K562 (cell line): ENCODE data around the gene CCL13. TPM values are rescaled to one million over a fixed set of nuclear protein-coding genes. Genes with fewer than 3 reads are reported as not detected.

Experiments used
- ATAC-seq: fragments of 200-7000 bp; cut with Tn5 transposase; 3 replicates; pipeline ENCODE4 v1.9.1; 2020; ENCODE audit warnings: moderate library complexity
- BruUV-seq: library from RNA; stranded (reverse); fragments of 400-500 nt; replicated peaks from 2 replicates; lab custom pipeline; 2021; lab: Mats Ljungman, UMichigan
- CTCF ChIA-PET: fragments of 300-600 bp; formaldehyde crosslinking; extraction: SDS; loops from one replicate; lab custom pipeline; 2021; ENCODE audit warnings: low intra/inter-chr PET ratio; lab: Yijun Ruan, JAX
- POLR2A ChIA-PET: fragments of 300-600, 350-650 bp; sonication (Branson Sonifier 250); formaldehyde crosslinking; extraction: SDS; loops from one replicate; lab custom pipeline; 2021; ENCODE audit warnings: antibody characterized with exemption, inconsistent platforms; lab: Yijun Ruan, JAX
- DNase-seq, 4 experiments: peaks; one replicate each; pipeline versions ENCODE4 v3.0.0 to v3.0.0-alpha.2; 2011 to 2018; ENCODE audit warnings: low spot score in 3 of 4, mixed read lengths in 3 of 4; ENCODE audit errors: extremely low read depth in 1 of 4
- FAIRE-seq: peaks from 2 replicates; lab custom pipeline; 2011; peaks lifted over from hg19 to GRCh38; lab: Jason Lieb, UNC
- H2AFZ ChIP-seq: 2 replicates; pipeline ENCODE4 v1.6.0; 2011; ENCODE audit warnings: low read depth, low read length, control low read depth, inconsistent platforms
- H3K27ac ChIP-seq: fragments of 200-600 bp; 3 replicates; pipeline ENCODE4 v1.8.0; 2011; ENCODE audit warnings: low read depth, mild to moderate bottlenecking, control low read depth, inconsistent platforms, low read length, moderate library complexity, mixed read lengths; ENCODE audit errors: extremely low read depth
- H3K27me3 ChIP-seq, 2 experiments: fragments of 300-600 bp in 1 of 2; 2 replicates in 1 of 2; 3 replicates in 1 of 2; pipeline versions ENCODE4 v1.6.0 to v1.8.0; 2011; ENCODE audit warnings: inconsistent platforms in 2 of 2, low read length in 2 of 2, mild to moderate bottlenecking in 1 of 2, mixed read lengths in 1 of 2, moderate library complexity in 1 of 2; ENCODE audit not compliant: control insufficient read depth in 2 of 2, insufficient read depth in 2 of 2
- H3K36me3 ChIP-seq: fragments of 300-600 bp; 3 replicates; pipeline ENCODE4 v1.8.0; 2011; ENCODE audit warnings: mild to moderate bottlenecking, low read length, inconsistent platforms; ENCODE audit not compliant: control insufficient read depth, insufficient read depth
- H3K4me1 ChIP-seq, 2 experiments: fragments of 200-600 bp in 1 of 2; replicated peaks in 1 of 2; 2 replicates in 1 of 2; 3 replicates in 1 of 2; pipeline versions ENCODE4 v1.5.1 to v1.8.0; 2011; ENCODE audit warnings: inconsistent platforms in 2 of 2, low read length in 2 of 2, mild to moderate bottlenecking in 1 of 2, mixed read lengths in 1 of 2, moderate library complexity in 1 of 2; ENCODE audit not compliant: control insufficient read depth in 2 of 2, insufficient read depth in 2 of 2
- H3K4me2 ChIP-seq: 2 replicates; pipeline ENCODE4 v1.6.1; 2011; ENCODE audit warnings: low read length, control low read depth, inconsistent platforms, mixed read lengths; ENCODE audit not compliant: insufficient read depth
- H3K4me3 ChIP-seq: fragments of 200-600 bp; sonication (generic), shearing (Covaris generic); 2 replicates; pipeline ENCODE4 v1.5.1; 2016; ENCODE audit warnings: control low read depth, inconsistent platforms
- H3K79me2 ChIP-seq: fragments of 200-600 bp; 3 replicates; pipeline ENCODE4 v1.8.0; 2011; ENCODE audit warnings: low read length, inconsistent platforms; ENCODE audit not compliant: control insufficient read depth, insufficient read depth
- H3K9ac ChIP-seq, 2 experiments: 2 replicates each; pipeline versions ENCODE4 v1.6.0 to v1.6.1; 2011; ENCODE audit warnings: low read depth in 2 of 2, low read length in 2 of 2, control low read depth in 1 of 2, inconsistent platforms in 1 of 2, mild to moderate bottlenecking in 1 of 2, mixed read lengths in 1 of 2; ENCODE audit not compliant: insufficient read depth in 1 of 2
- H3K9me1 ChIP-seq: one replicate; pipeline ENCODE4 v1.6.0; 2011; ENCODE audit warnings: inconsistent platforms, mild to moderate bottlenecking, low read length, moderate library complexity; ENCODE audit not compliant: control insufficient read depth, insufficient read depth
- H3K9me3 ChIP-seq: replicated peaks from 2 replicates; pipeline ENCODE4 v1.5.1; 2011; ENCODE audit warnings: low read depth, low read length, inconsistent platforms; ENCODE audit not compliant: control insufficient read depth, insufficient read depth
- H4K20me1 ChIP-seq: replicated peaks from 2 replicates; pipeline ENCODE4 v1.6.1; 2011; ENCODE audit warnings: low read length, inconsistent platforms, mixed read lengths; ENCODE audit not compliant: control insufficient read depth, insufficient read depth
- BRD9 ChIP-seq: fragments of 450-650 bp; IDR thresholded peaks from 2 replicates; pipeline ENCODE4 v1.6.1; 2018; ENCODE audit warnings: low read depth; ENCODE audit not compliant: partially characterized antibody
- DDX20 ChIP-seq: fragments of 450-650 bp; IDR thresholded peaks from 2 replicates; pipeline ENCODE4 v1.6.1; 2016; ENCODE audit warnings: missing genetic modification characterization, low read depth, mild to moderate bottlenecking, missing compliant biosample characterization, moderate library complexity
- ETV1 ChIP-seq: fragments of 450-650 bp; conservative IDR thresholded peaks from 2 replicates; pipeline ENCODE4 v1.6.1; 2016; ENCODE audit warnings: missing genetic modification characterization, control low read depth, low read depth, missing compliant biosample characterization
- MAFG ChIP-seq: fragments of 450-650 bp; conservative IDR thresholded peaks from 2 replicates; pipeline ENCODE4 v1.6.1; 2016; ENCODE audit warnings: missing genetic modification characterization, missing compliant biosample characterization
- NFE2L1 ChIP-seq: fragments of 450-650 bp; IDR thresholded peaks from 2 replicates; pipeline ENCODE4 v1.6.1; 2016; ENCODE audit warnings: missing genetic modification characterization, low read depth, mild to moderate bottlenecking, missing compliant biosample characterization, moderate library complexity, borderline replicate concordance
- SMARCA5 ChIP-seq: fragments of 450-650 bp; IDR thresholded peaks from 2 replicates; pipeline ENCODE4 v1.6.1; 2016
- ZKSCAN3 ChIP-seq: fragments of 250-450 bp; sonication (Bioruptor Pico); IDR thresholded peaks from 2 replicates; pipeline ENCODE4 v1.4.0; 2020
- ZNF24 ChIP-seq: fragments of 450-650 bp; IDR thresholded peaks from 2 replicates; pipeline ENCODE4 v1.6.1; 2016
- ZNF408 ChIP-seq: fragments of 250-450 bp; sonication (Bioruptor Pico); IDR thresholded peaks from 2 replicates; pipeline ENCODE4 v1.4.0; 2020; ENCODE audit warnings: low read depth, mild to moderate bottlenecking, moderate library complexity
- ZNF584 ChIP-seq: fragments of 200-800 bp; sonication (Bioruptor generic); IDR thresholded peaks from 2 replicates; pipeline ENCODE4 v1.6.1; 2016; ENCODE audit warnings: low read depth, mild to moderate bottlenecking, missing genetic modification characterization, missing compliant biosample characterization
- ZNF644 ChIP-seq: fragments of 200-800 bp; sonication (Bioruptor generic); IDR thresholded peaks from 2 replicates; pipeline ENCODE4 v1.6.1; 2016; ENCODE audit warnings: low read depth, missing genetic modification characterization, missing compliant biosample characterization
- ZNF707 ChIP-seq: fragments of 250-450 bp; sonication (Bioruptor Pico); conservative IDR thresholded peaks from 2 replicates; pipeline ENCODE4 v1.8.0; 2022; ENCODE audit warnings: inconsistent platforms, mild to moderate bottlenecking, moderate library complexity
- ZZZ3 ChIP-seq: fragments of 450-650 bp; IDR thresholded peaks from 2 replicates; pipeline ENCODE4 v1.6.1; 2016; ENCODE audit warnings: antibody characterized with exemption, mild to moderate bottlenecking, moderate library complexity
- WGBS: fragments of 100-300 bp; shearing (Covaris generic); methylation state at CpG from one replicate; pipeline ENCODE4 v1.1.6; 2016; ENCODE audit warnings: low coverage, mixed read lengths; ENCODE audit not compliant: insufficient coverage; ENCODE audit errors: missing lambda C conversion rate; 5-methylcytosine and 5-hydroxymethylcytosine counted together
- in situ Hi-C: fragments of 300-500 bp; cut with MboI; formaldehyde crosslinking; loops from 4 replicates; pipeline ENCODE4 v1.15.0; 2018; ENCODE audit warnings: inconsistent platforms, mixed read lengths
- intact Hi-C: fragments of 100-400 bp; cut with micrococcal nuclease; formaldehyde crosslinking; loops from 2 replicates; pipeline ENCODE4 v1.14.2; 2022
- polyA plus RNA-seq, 8 experiments: library from polyadenylated mRNA; depleted of rRNA in 4 of 8; stranded (reverse) in 5 of 8; unstranded in 3 of 8; fragments of >200 nt; fragmentation: Nextera tagmentation in 2 of 8; fragmentation: Illumina TruSeq in 1 of 8; extraction: Ambion mirVana in 2 of 8; extraction: Trizol in 1 of 8; gene quantifications; 2 replicates each; pipeline versions ENCODE4 v1.2.1 to v1.2.3, GENCODE V29; 2011 to 2014; ENCODE audit warnings: inconsistent platforms in 1 of 8, missing spikeins in 1 of 8
- total RNA-seq, 7 experiments: library from RNA; depleted of rRNA in 6 of 7; stranded (reverse); fragments of >200 nt in 6 of 7; fragmentation: Illumina TruSeq in 2 of 7; extraction: Trizol in 2 of 7; gene quantifications; 2 replicates each; pipeline versions ENCODE4 v1.2.1 to v1.2.3, GENCODE V29; 2011 to 2021; ENCODE audit warnings: low replicate concordance in 1 of 7

Gene CCL13
- total and polyA plus RNA-seq, 9 of the 15 experiments (the other 6 are each of a cell fraction or from before 2014, with no cell fraction given), result not detected

DNA sequence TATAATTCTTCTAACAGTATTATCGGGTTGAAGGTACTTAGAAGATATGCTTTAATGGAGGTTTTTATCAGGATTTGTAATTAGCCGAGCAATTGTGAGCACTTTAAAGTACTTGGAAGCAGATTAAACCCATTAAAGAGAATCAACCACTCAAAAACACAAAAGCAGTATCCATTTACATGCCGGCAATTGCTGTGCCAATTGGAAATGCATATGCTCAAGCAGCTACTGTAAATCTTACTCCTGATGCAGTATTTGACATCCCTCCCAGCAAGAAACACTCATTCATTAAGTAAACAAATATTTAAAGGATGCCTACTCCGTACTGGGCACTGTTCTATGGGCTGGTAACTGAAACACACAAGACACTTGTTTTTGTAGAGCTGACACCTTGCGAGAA is 18.2 kb downstream of the CCL13 start (continued):
- no peak for TF ChIP-seq ZNF644 (tag)
- no peak for TF ChIP-seq NFE2L1 (tag)
- no peak for TF ChIP-seq MAFG (tag)
- TF ChIP-seq ZKSCAN3 (CRISPR knock-in tag), result no peak
- TF ChIP-seq DDX20, result no peak
- TF ChIP-seq ZNF707 (CRISPR knock-in tag), result no peak
- no peak for TF ChIP-seq ZZZ3
- TF ChIP-seq ZNF584 (CRISPR knock-in tag), result no peak
- TF ChIP-seq BRD9, result no peak

DNA sequence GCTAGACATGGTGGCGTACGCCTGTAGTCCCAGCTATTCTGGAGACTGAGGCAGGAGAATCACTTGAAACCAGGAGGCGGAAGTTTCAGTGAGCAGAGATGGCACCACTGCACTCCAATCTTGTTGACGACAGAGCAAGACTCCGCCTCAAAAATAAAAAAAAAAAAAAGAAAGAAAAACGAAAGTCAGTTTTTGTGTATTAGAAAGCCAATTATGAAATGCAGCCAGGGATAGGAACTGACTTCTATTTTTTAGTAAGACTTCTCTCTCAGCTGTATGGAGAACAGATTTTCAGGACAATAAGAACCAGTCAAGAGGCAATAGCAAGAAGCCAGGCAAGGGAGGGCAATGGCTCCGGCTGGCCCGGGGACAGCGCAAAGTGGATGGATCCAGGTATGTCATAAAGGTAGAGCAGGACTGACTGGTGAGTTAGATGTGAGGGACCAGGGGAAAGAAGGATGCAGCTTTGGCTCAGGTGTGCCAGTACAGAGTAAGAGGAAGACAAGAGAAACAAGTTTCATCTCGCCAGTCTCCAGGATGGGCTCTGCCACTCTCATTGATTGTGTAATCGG is 19.2 kb downstream of the CCL13 start:
- H3K9me1 ChIP-seq, result no peaks in the 10 kb centered on the region
- ChIA-PET CTCF (no interaction called here), POLR2A (interaction anchor here (1.0 kb wide), 1 partner anchor 22 kb away, joined by 4 read pairs; no protein-coding TSS in a partner anchor)
- H3K4me1 ChIP-seq, result peaks cover 0 to 10% of the 10 kb centered on the region in 2 experiments; a peak in 3 of 5 replicates
- intact Hi-C loops, result no loop called here
- H3K27ac ChIP-seq, result no peak overlapping the region
- no peaks in the 10 kb centered on the region for H4K20me1 ChIP-seq
- H3K36me3 ChIP-seq, result no peaks in the 10 kb centered on the region
- no peak for ATAC-seq
- no peak overlapping the region for H3K4me2 ChIP-seq
- no peak overlapping the region for H3K4me3 ChIP-seq
- no peak overlapping the region for H2AFZ ChIP-seq
- no peaks in the 10 kb centered on the region for H3K27me3 ChIP-seq
- BruUV-seq, result no TSS peak
- no peak for TF ChIP-seq ZNF24
- no peak for TF ChIP-seq ETV1
- no peak for TF ChIP-seq SMARCA5
- no peak for TF ChIP-seq ZNF408
- TF ChIP-seq, all 486 proteins: peak for 0
- Histone ChIP-seq H3K9me3 (no peaks in the 10 kb centered on the region), H3K79me2 (no peaks in the 10 kb centered on the region), H3K9ac (no peak overlapping the region)
- in situ Hi-C loops, result no loop called here
- 55% methylated on average over 11 of the region's 11 CpGs for WGBS
- no peak for FAIRE-seq
- no peak for DNase-seq
